Adipocyte (in vitro differentiated cells): ENCODE data around the gene LIPG.
"Not testable (repeated sequence)": the region's sequence is repeated elsewhere in the genome, so short reads cannot be mapped to it uniquely, and the experiment has no call there.

Experiments used
- DNase-seq: peaks from one replicate; pipeline ENCODE4 v3.0.0-alpha.2; 2015; ENCODE audit warnings: low read depth
- H3K27me3 ChIP-seq: replicated peaks from 2 replicates; pipeline ENCODE4 v1.7.0; 2013; ENCODE audit warnings: mild to moderate bottlenecking, low read length, moderate library complexity; ENCODE audit not compliant: control insufficient read depth, insufficient read depth
- H3K36me3 ChIP-seq: 2 replicates; pipeline ENCODE4 v1.7.0; 2013; ENCODE audit warnings: low read length, mild to moderate bottlenecking, moderate library complexity; ENCODE audit not compliant: control insufficient read depth, insufficient read depth, severe bottlenecking
- H3K4me1 ChIP-seq: 2 replicates; pipeline ENCODE4 v1.7.0; 2013; ENCODE audit warnings: mild to moderate bottlenecking, low read length, moderate library complexity; ENCODE audit not compliant: control insufficient read depth, insufficient read depth
- H3K4me3 ChIP-seq: 2 replicates; pipeline ENCODE4 v1.7.0; 2013; ENCODE audit warnings: mild to moderate bottlenecking, low read length, moderate library complexity
- H3K9ac ChIP-seq: 2 replicates; pipeline ENCODE4 v1.7.0; 2013; ENCODE audit warnings: mild to moderate bottlenecking, low read length, moderate library complexity
- H3K9me3 ChIP-seq: 2 replicates; pipeline ENCODE4 v1.7.0; 2013; ENCODE audit warnings: mild to moderate bottlenecking, low read length, moderate library complexity; ENCODE audit not compliant: control insufficient read depth

Gene LIPG

GRCh38 chr18:49581371-49581770 is 19.5 kb downstream of the LIPG start:
- no peak for DNase-seq
- H3K27me3 ChIP-seq: peaks cover 6% of the 10 kb centered on the region
- no peak overlapping the region for H3K4me3 ChIP-seq
- no peaks in the 10 kb centered on the region for H3K9me3 ChIP-seq
- no peaks in the 10 kb centered on the region for H3K36me3 ChIP-seq
- no peak overlapping the region for H3K9ac ChIP-seq
- H3K4me1 ChIP-seq: no peaks in the 10 kb centered on the region

- H3K9me3 ChIP-seq: no peaks in the 10 kb centered on the region
- no peaks in the 10 kb centered on the region for H3K4me1 ChIP-seq
- no peaks in the 10 kb centered on the region for H3K36me3 ChIP-seq
These were observed 20.7 kb downstream of the LIPG start for GRCh38 chr18:49582579-49582978.

DNA sequence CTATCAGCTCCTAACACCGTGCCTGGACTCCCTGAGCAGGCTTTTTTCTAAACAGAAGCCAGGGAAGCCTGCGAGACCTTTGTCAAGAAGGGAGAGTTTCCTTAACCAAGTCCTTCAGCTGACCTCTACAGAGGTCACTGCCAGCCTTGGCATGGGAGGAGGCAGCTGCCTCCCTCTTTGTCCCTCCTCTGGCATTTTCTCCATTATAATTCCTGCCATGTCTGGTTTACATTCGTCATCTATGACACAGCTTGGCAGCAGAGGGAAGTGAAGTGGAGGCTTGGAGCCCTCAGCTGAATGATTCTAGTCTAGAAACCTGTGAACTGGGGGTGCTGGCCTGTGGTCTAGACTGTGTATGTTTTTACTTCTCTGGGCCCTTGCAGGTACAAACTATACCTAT is 22.5 kb downstream of the LIPG start:
- no peaks in the 10 kb centered on the region for H3K9me3 ChIP-seq
- H3K4me1 ChIP-seq: no peaks in the 10 kb centered on the region
- peaks cover 6% of the 10 kb centered on the region for H3K27me3 ChIP-seq
- no peak overlapping the region for H3K9ac ChIP-seq
- no peak overlapping the region for H3K4me3 ChIP-seq
- DNase-seq: no peak
- no peaks in the 10 kb centered on the region for H3K36me3 ChIP-seq

More at GRCh38 chr18:49582579-49582978, 20.7 kb downstream of the LIPG start:
- Histone ChIP-seq H3K4me3 (no peak overlapping the region), H3K9ac (no peak overlapping the region), H3K27me3 (peaks cover 6% of the 10 kb centered on the region)
- DNase-seq: peak; percentile 21

- not testable (repeated sequence) for H3K9me3 ChIP-seq, DNase-seq, H3K9ac ChIP-seq, H3K36me3 ChIP-seq, H3K4me1 ChIP-seq, H3K27me3 ChIP-seq, H3K4me3 ChIP-seq
These were observed 23.1 kb downstream of the LIPG start for GRCh38 chr18:49584951-49585350.

DNA sequence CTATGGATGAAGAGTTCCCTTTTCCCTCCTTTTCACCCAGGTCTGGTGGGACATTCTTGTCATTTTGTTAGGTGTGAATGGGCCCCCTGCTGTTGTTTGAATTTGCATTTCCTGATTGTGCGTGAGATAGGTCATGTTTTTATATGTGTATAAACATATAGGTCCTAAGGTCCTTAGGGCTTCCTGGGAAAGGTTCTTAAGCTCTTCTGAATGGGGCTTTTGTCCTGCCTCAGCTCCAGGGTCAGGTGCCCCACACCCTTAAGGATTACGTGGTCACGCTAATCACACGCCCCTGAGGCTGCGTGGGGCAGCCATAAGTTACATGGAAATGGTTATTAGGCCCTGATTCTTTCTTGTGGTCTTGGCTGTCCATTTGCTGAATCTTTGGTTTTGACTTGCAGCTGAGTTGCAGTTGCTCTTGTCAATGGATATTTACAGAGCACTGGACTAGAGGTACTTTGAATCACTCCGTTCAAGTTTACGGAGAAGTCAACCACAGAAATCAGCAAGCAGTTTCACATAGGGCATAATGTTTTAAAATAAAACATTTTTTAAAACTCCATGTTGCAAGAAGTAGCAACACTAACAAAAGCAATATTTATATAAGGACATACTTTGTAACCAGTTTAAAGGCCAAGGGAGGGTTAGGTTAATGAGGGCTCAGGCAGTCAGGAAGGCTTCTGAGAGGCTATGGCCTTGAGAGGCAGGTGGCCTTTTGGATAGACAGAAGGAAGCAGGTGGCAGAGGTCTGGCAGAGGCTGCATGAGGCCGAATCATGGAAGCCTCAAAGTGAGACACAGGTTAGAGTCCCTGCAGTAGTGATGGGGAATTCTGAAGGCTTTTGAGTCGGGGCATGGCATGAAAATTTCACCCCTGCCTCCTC is 24.2 kb downstream of the LIPG start:
- Histone ChIP-seq H3K9me3 (no peaks in the 10 kb centered on the region), H3K4me3 (no peak overlapping the region), H3K27me3 (peaks cover 3% of the 10 kb centered on the region), H3K9ac (no peak overlapping the region), H3K4me1 (no peaks in the 10 kb centered on the region), H3K36me3 (no peaks in the 10 kb centered on the region)
- DNase-seq: no peak

GRCh38 chr18:49588171-49588570 is 26.3 kb downstream of the LIPG start:
- Histone ChIP-seq H3K9ac (no peak overlapping the region), H3K4me3 (no peak overlapping the region), H3K27me3 (no peaks in the 10 kb centered on the region), H3K9me3 (no peaks in the 10 kb centered on the region), H3K4me1 (no peaks in the 10 kb centered on the region), H3K36me3 (no peaks in the 10 kb centered on the region)
- no peak for DNase-seq

GRCh38 chr18:49588971-49589370 is 27.1 kb downstream of the LIPG start:
- no peaks in the 10 kb centered on the region for H3K9me3 ChIP-seq
- no peak overlapping the region for H3K4me3 ChIP-seq
- H3K27me3 ChIP-seq: no peaks in the 10 kb centered on the region
- no peak for DNase-seq
- H3K36me3 ChIP-seq: no peaks in the 10 kb centered on the region
- no peak overlapping the region for H3K9ac ChIP-seq
- H3K4me1 ChIP-seq: no peaks in the 10 kb centered on the region

- Histone ChIP-seq H3K9me3 (no peaks in the 10 kb centered on the region), H3K27me3 (no peaks in the 10 kb centered on the region), H3K4me3 (no peak overlapping the region), H3K4me1 (no peaks in the 10 kb centered on the region), H3K36me3 (no peaks in the 10 kb centered on the region), H3K9ac (no peak overlapping the region)
- no peak for DNase-seq
These were observed 28.8 kb downstream of the LIPG start for GRCh38 chr18:49590608-49591007.

DNA sequence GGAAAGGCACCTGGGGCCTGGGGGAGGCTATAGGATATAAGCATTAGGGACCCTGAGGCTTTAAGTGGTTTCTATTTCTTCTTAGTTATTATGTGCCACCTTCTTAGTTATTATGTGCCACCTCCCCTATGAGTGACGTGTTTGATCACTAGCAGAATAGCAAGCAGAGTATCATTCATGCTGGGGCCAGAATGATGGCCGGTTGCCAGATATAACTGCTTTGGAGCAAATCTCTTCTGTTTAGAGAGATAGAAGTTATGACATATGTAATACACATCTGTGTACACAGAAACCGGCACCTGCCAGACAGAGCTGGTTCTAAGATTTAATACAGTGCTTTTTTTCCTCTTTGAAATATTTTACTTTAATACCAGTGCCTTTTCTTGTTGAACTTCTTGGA is 29.4 kb downstream of the LIPG start:
- H3K36me3 ChIP-seq: no peaks in the 10 kb centered on the region
- no peak overlapping the region for H3K9ac ChIP-seq
- no peak for DNase-seq
- no peaks in the 10 kb centered on the region for H3K4me1 ChIP-seq
- H3K27me3 ChIP-seq: no peaks in the 10 kb centered on the region
- no peaks in the 10 kb centered on the region for H3K9me3 ChIP-seq
- no peak overlapping the region for H3K4me3 ChIP-seq

GRCh38 chr18:49591775-49592174 is 29.9 kb downstream of the LIPG start:
- H3K4me3 ChIP-seq: no peak overlapping the region
- no peak for DNase-seq
- no peaks in the 10 kb centered on the region for H3K9me3 ChIP-seq
- no peaks in the 10 kb centered on the region for H3K36me3 ChIP-seq
- no peak overlapping the region for H3K9ac ChIP-seq
- H3K27me3 ChIP-seq: no peaks in the 10 kb centered on the region
- H3K4me1 ChIP-seq: no peaks in the 10 kb centered on the region

GRCh38 chr18:49596687-49597086 is 34.8 kb downstream of the LIPG start:
- no peaks in the 10 kb centered on the region for H3K36me3 ChIP-seq
- H3K9me3 ChIP-seq: peaks cover 5% of the 10 kb centered on the region
- H3K4me1 ChIP-seq: no peaks in the 10 kb centered on the region
- no peaks in the 10 kb centered on the region for H3K27me3 ChIP-seq
- DNase-seq: no peak
- H3K4me3 ChIP-seq: no peak overlapping the region
- H3K9ac ChIP-seq: no peak overlapping the region
